ENCODE results near the gene MRPL51. TPM values are rescaled to one million over a fixed set of nuclear protein-coding genes. Genes with fewer than 3 reads are reported as not detected.

The MRPL51 gene
- total and polyA plus RNA-seq, 9 of the 15 experiments (the other 6 are each of a cell fraction or from before 2014, with no cell fraction given) = 127 to 727 (median 208) TPM

- peak; percentile 17; the same call in 1 of the 2 replicates for TF ChIP-seq BHLHE40 (IDR thresholded peaks at IDR 0.05; ENCODE audit: low read length)
- peak; percentile 40; the same call in 1 of the 2 replicates for TF ChIP-seq MYNN (IDR thresholded peaks at IDR 0.05)
- TF ChIP-seq MYNN (CRISPR knock-in tag; IDR thresholded peaks at IDR 0.05) = no peak
- TF ChIP-seq HES1 (IDR thresholded peaks at IDR 0.05; ENCODE audit: low read depth) = no peak
- TF ChIP-seq, protein P1, sequence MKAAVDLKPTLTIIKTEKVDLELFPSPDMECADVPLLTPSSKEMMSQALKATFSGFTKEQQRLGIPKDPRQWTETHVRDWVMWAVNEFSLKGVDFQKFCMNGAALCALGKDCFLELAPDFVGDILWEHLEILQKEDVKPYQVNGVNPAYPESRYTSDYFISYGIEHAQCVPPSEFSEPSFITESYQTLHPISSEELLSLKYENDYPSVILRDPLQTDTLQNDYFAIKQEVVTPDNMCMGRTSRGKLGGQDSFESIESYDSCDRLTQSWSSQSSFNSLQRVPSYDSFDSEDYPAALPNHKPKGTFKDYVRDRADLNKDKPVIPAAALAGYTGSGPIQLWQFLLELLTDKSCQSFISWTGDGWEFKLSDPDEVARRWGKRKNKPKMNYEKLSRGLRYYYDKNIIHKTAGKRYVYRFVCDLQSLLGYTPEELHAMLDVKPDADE (conservative IDR thresholded peaks at IDR 0.05; ENCODE audit: control insufficient read depth, low read depth, low read length) = no peak
- TF ChIP-seq, protein P2, sequence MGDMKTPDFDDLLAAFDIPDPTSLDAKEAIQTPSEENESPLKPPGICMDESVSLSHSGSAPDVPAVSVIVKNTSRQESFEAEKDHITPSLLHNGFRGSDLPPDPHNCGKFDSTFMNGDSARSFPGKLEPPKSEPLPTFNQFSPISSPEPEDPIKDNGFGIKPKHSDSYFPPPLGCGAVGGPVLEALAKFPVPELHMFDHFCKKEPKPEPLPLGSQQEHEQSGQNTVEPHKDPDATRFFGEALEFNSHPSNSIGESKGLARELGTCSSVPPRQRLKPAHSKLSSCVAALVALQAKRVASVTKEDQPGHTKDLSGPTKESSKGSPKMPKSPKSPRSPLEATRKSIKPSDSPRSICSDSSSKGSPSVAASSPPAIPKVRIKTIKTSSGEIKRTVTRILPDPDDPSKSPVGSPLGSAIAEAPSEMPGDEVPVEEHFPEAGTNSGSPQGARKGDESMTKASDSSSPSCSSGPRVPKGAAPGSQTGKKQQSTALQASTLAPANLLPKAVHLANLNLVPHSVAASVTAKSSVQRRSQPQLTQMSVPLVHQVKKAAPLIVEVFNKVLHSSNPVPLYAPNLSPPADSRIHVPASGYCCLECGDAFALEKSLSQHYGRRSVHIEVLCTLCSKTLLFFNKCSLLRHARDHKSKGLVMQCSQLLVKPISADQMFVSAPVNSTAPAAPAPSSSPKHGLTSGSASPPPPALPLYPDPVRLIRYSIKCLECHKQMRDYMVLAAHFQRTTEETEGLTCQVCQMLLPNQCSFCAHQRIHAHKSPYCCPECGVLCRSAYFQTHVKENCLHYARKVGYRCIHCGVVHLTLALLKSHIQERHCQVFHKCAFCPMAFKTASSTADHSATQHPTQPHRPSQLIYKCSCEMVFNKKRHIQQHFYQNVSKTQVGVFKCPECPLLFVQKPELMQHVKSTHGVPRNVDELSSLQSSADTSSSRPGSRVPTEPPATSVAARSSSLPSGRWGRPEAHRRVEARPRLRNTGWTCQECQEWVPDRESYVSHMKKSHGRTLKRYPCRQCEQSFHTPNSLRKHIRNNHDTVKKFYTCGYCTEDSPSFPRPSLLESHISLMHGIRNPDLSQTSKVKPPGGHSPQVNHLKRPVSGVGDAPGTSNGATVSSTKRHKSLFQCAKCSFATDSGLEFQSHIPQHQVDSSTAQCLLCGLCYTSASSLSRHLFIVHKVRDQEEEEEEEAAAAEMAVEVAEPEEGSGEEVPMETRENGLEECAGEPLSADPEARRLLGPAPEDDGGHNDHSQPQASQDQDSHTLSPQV (IDR thresholded peaks at IDR 0.05) = peak; percentile 38; the same call in 1 of the 2 replicates
- TF ChIP-seq POLR2A (conservative IDR thresholded peaks at IDR 0.05) = peak; percentile 80
- TF ChIP-seq SFPQ (IDR thresholded peaks at IDR 0.05; ENCODE audit: low read depth, low read length) = no peak
- TF ChIP-seq HIVEP1 (CRISPR knock-in tag; IDR thresholded peaks at IDR 0.05) = no peak
- TF ChIP-seq MBD2 (IDR thresholded peaks at IDR 0.05; ENCODE audit: borderline replicate concordance, low read depth) = no peak
- no peak for TF ChIP-seq SMAD3 (CRISPR knock-in tag; conservative IDR thresholded peaks at IDR 0.05)
- peak in 1 of 2 experiments; percentile 30; a peak in 1 of 4 replicates for TF ChIP-seq MNT (conservative IDR thresholded peaks at IDR 0.05)
- TF ChIP-seq NFYB (IDR thresholded peaks at IDR 0.05; ENCODE audit: extremely low read depth, insufficient read length) = no peak
- TF ChIP-seq CREB1 (IDR thresholded peaks at IDR 0.05) = peak; percentile 33; the same call in 1 of the 2 replicates
- TF ChIP-seq CREB1 (CRISPR knock-in tag; IDR thresholded peaks at IDR 0.05) = no peak
- no peak for TF ChIP-seq HDAC6 (IDR thresholded peaks at IDR 0.05; ENCODE audit: low read depth, low read length)
- TF ChIP-seq ZNF146 (CRISPR knock-in tag; IDR thresholded peaks at IDR 0.05; ENCODE audit: unreplicated experiment) = no peak
- 0 out of 2 replicates have a peak, but pooled peaks have one; percentile 19 for TF ChIP-seq POLR2G (IDR thresholded peaks at IDR 0.05; ENCODE audit: low read depth, low read length)
These were observed 45.6 kb upstream of the MRPL51 start (continued) for GRCh38 chr12:6538420-6539313.
